ENCODE results near the gene DOCK1.

The DOCK1 gene

GRCh38 chr10:126953886-126954285 is 48.7 kb downstream of the DOCK1 start:
- DNase-seq (ENCODE audit: low read depth in 3 of 3) = no peak

GRCh38 chr10:126955396-126955795 is 50.2 kb downstream of the DOCK1 start:
- DNase-seq (ENCODE audit: low read depth in 3 of 3) = no peak

- DNase-seq (ENCODE audit: low read depth in 3 of 3) = no peak
Measured at GRCh38 chr10:126955934-126956711, 50.9 kb downstream of the DOCK1 start.

- no peak for DNase-seq (ENCODE audit: low read depth in 3 of 3)
Measured at GRCh38 chr10:126956712-126957108, 51.5 kb downstream of the DOCK1 start.

- no peak for DNase-seq (ENCODE audit: low read depth in 3 of 3)
Measured at GRCh38 chr10:126957111-126957510, 51.9 kb downstream of the DOCK1 start.

- no peak for DNase-seq (ENCODE audit: low read depth in 3 of 3)
Measured at GRCh38 chr10:126959431-126959830, 54.2 kb downstream of the DOCK1 start.

- DNase-seq (ENCODE audit: low read depth in 3 of 3) = no peak
Measured at GRCh38 chr10:126959906-126960685, 54.9 kb downstream of the DOCK1 start.

- DNase-seq (ENCODE audit: low read depth in 3 of 3) = no peak
Measured at GRCh38 chr10:126963354-126963753, 58.1 kb downstream of the DOCK1 start.

GRCh38 chr10:126964190-126964589 is 59.0 kb downstream of the DOCK1 start:
- no peak for DNase-seq (ENCODE audit: low read depth in 3 of 3)

GRCh38 chr10:126966938-126967337 is 61.7 kb downstream of the DOCK1 start:
- DNase-seq (ENCODE audit: low read depth in 3 of 3) = no peak

- no peak for DNase-seq (ENCODE audit: low read depth in 3 of 3)
Measured at GRCh38 chr10:126969310-126969709, 64.1 kb downstream of the DOCK1 start.

GRCh38 chr10:126972635-126973414 is 67.6 kb downstream of the DOCK1 start:
- DNase-seq (ENCODE audit: low read depth in 3 of 3) = no peak

- DNase-seq (ENCODE audit: low read depth in 3 of 3) = no peak
Measured at GRCh38 chr10:126975221-126975620, 70.0 kb downstream of the DOCK1 start.

- no peak for DNase-seq (ENCODE audit: low read depth in 3 of 3)
Measured at GRCh38 chr10:126977216-126977615, 72.0 kb downstream of the DOCK1 start.

- DNase-seq (ENCODE audit: low read depth in 3 of 3) = no peak
Measured at GRCh38 chr10:126979311-126979710, 74.1 kb downstream of the DOCK1 start.

- no peak for DNase-seq (ENCODE audit: low read depth in 3 of 3)
Measured at GRCh38 chr10:126993208-126993607, 88.0 kb downstream of the DOCK1 start.

- DNase-seq (ENCODE audit: low read depth in 3 of 3) = no peak
Measured at GRCh38 chr10:126997801-126998590, 92.8 kb downstream of the DOCK1 start.

- no peak for DNase-seq (ENCODE audit: low read depth in 3 of 3)
Measured at GRCh38 chr10:127000598-127000997, 95.4 kb downstream of the DOCK1 start.

GRCh38 chr10:127003032-127003685 is 97.9 kb downstream of the DOCK1 start:
- no peak for DNase-seq (ENCODE audit: low read depth in 3 of 3)

- no peak for DNase-seq (ENCODE audit: low read depth in 3 of 3)
Measured at GRCh38 chr10:127006453-127006852, 101.2 kb downstream of the DOCK1 start.

GRCh38 chr10:127009366-127009765 is 104.1 kb downstream of the DOCK1 start:
- no peak for DNase-seq (ENCODE audit: low read depth in 3 of 3)
